HL-60 (cell line): ENCODE measurements around the gene MOV10L1.

Experiments used
- GABPA ChIP-seq: IDR thresholded peaks from 2 replicates; pipeline ENCODE4 v1.6.1; 2012; ENCODE audit warnings: low read depth
- SPI1 ChIP-seq: IDR thresholded peaks from 2 replicates; pipeline ENCODE4 v1.6.1; 2012; ENCODE audit warnings: low read depth, mild to moderate bottlenecking, borderline replicate concordance
- TF ChIP-seq, protein P1 (sequence below): IDR thresholded peaks from one replicate; pipeline ENCODE4 v1.5.1; 2011; ENCODE audit warnings: low read length, control low read depth, inconsistent platforms; ENCODE audit not compliant: insufficient read depth
- TF ChIP-seq, protein P2 (sequence below): IDR thresholded peaks from 2 replicates; pipeline ENCODE4 v1.6.1; 2012; ENCODE audit warnings: low read depth; ENCODE audit not compliant: insufficient replicate concordance

DNA sequence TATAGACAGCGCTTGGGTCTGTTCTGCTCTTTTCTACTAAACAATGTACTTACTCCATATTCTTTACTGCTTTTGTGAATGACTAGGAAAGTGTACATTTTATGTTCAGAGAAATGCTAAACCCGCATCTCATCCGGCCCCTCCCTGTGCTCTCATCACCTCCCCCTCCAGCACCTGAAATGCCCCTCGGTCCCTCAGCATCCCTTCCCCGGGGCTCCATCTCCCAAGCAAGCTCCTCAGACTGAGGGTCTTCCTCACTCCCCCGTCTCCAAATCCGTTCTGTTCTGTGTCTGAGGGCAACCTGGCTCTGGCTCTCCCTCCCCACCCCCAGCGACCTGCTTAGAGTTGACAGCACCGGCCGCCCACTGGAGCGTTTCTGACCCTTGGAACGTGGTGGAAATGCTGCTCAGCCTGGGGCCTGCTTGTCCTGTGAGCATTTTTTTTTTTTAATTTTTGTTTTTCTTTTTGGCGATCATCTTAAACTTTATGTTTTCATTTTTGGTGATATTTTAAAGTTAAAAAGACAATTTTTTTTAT, 112.4 kb downstream of the MOV10L1 start:
- TF ChIP-seq, protein P1, sequence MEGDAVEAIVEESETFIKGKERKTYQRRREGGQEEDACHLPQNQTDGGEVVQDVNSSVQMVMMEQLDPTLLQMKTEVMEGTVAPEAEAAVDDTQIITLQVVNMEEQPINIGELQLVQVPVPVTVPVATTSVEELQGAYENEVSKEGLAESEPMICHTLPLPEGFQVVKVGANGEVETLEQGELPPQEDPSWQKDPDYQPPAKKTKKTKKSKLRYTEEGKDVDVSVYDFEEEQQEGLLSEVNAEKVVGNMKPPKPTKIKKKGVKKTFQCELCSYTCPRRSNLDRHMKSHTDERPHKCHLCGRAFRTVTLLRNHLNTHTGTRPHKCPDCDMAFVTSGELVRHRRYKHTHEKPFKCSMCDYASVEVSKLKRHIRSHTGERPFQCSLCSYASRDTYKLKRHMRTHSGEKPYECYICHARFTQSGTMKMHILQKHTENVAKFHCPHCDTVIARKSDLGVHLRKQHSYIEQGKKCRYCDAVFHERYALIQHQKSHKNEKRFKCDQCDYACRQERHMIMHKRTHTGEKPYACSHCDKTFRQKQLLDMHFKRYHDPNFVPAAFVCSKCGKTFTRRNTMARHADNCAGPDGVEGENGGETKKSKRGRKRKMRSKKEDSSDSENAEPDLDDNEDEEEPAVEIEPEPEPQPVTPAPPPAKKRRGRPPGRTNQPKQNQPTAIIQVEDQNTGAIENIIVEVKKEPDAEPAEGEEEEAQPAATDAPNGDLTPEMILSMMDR: no peak
- TF ChIP-seq GABPA (no peak), SPI1 (no peak)
- TF ChIP-seq, protein P2, sequence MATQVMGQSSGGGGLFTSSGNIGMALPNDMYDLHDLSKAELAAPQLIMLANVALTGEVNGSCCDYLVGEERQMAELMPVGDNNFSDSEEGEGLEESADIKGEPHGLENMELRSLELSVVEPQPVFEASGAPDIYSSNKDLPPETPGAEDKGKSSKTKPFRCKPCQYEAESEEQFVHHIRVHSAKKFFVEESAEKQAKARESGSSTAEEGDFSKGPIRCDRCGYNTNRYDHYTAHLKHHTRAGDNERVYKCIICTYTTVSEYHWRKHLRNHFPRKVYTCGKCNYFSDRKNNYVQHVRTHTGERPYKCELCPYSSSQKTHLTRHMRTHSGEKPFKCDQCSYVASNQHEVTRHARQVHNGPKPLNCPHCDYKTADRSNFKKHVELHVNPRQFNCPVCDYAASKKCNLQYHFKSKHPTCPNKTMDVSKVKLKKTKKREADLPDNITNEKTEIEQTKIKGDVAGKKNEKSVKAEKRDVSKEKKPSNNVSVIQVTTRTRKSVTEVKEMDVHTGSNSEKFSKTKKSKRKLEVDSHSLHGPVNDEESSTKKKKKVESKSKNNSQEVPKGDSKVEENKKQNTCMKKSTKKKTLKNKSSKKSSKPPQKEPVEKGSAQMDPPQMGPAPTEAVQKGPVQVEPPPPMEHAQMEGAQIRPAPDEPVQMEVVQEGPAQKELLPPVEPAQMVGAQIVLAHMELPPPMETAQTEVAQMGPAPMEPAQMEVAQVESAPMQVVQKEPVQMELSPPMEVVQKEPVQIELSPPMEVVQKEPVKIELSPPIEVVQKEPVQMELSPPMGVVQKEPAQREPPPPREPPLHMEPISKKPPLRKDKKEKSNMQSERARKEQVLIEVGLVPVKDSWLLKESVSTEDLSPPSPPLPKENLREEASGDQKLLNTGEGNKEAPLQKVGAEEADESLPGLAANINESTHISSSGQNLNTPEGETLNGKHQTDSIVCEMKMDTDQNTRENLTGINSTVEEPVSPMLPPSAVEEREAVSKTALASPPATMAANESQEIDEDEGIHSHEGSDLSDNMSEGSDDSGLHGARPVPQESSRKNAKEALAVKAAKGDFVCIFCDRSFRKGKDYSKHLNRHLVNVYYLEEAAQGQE: no peak
